ENCODE results near the gene PCNX2.

The PCNX2 gene

GRCh38 chr1:233316473-233316872 is 20.9 kb upstream of the PCNX2 start:
- no peak for DNase-seq

- DNase-seq: no peak
Measured at GRCh38 chr1:233315718-233316301, 20.3 kb upstream of the PCNX2 start.

- no peak for DNase-seq
Measured at GRCh38 chr1:233313434-233314155, 18.1 kb upstream of the PCNX2 start.

- DNase-seq: peak; percentile 60
Measured at GRCh38 chr1:233304489-233305102, 9.1 kb upstream of the PCNX2 start.

- DNase-seq: no peak
Measured at GRCh38 chr1:233300326-233300725, 4.8 kb upstream of the PCNX2 start.

- DNase-seq: no peak
Measured at GRCh38 chr1:233299450-233299849, 3.9 kb upstream of the PCNX2 start.

- DNase-seq: no peak
Measured at GRCh38 chr1:233295975-233296322, 424 bp upstream of the PCNX2 start.

- no peak for DNase-seq
Measured at GRCh38 chr1:233294913-233295236, 650 bp downstream of the PCNX2 start.

GRCh38 chr1:233293556-233294446 is 1.7 kb downstream of the PCNX2 start:
- no peak for DNase-seq

- no peak for DNase-seq
Measured at GRCh38 chr1:233290396-233291034, 5.0 kb downstream of the PCNX2 start.

GRCh38 chr1:233289676-233290075 is 5.8 kb downstream of the PCNX2 start:
- DNase-seq: no peak

- DNase-seq: no peak
Measured at GRCh38 chr1:233282582-233282886, 13.0 kb downstream of the PCNX2 start.

- no peak for DNase-seq
Measured at GRCh38 chr1:233281711-233282581, 13.6 kb downstream of the PCNX2 start.

GRCh38 chr1:233279971-233280370 is 15.6 kb downstream of the PCNX2 start:
- no peak for DNase-seq

- no peak for DNase-seq
Measured at GRCh38 chr1:233278631-233279030, 16.9 kb downstream of the PCNX2 start.

GRCh38 chr1:233277637-233278606 is 17.6 kb downstream of the PCNX2 start:
- no peak for DNase-seq

GRCh38 chr1:233269656-233270055 is 25.9 kb downstream of the PCNX2 start:
- no peak for DNase-seq

- DNase-seq: no peak
Measured at GRCh38 chr1:233268389-233269022, 27.0 kb downstream of the PCNX2 start.

GRCh38 chr1:233261695-233262094 is 33.8 kb downstream of the PCNX2 start:
- DNase-seq: no peak

- DNase-seq: no peak
Measured at GRCh38 chr1:233261206-233261605, 34.3 kb downstream of the PCNX2 start.

Data from eye (tissue), 1 donor.